Psoas muscle (tissue), 8 donors: Measurements from ENCODE around the gene C2CD4A. TPM values are rescaled to one million over a fixed set of nuclear protein-coding genes. Genes with fewer than 3 reads are reported as not detected.

Experiments used
- ATAC-seq, 4 donors: fragments of 200-7000 bp; cut with Tn5 transposase; one replicate each; pipeline ENCODE4 v1.9.1; 2020; ENCODE audit warnings: moderate library complexity in 3 of 4, mild to moderate bottlenecking in 2 of 4
- DNase-seq, 2 donors: peaks; one replicate each; pipeline ENCODE4 v3.0.0-alpha.2; 2020
- H3K27ac ChIP-seq: fragments of 200-600 bp; one replicate; pipeline ENCODE4 v1.8.0; 2022
- H3K27me3 ChIP-seq, 3 donors: fragments of 200-600 bp in 1 of 3; one replicate each; pipeline versions ENCODE4 v1.6.1 to v1.8.0; 2013 to 2022; ENCODE audit warnings: low read length in 2 of 3, mild to moderate bottlenecking in 2 of 3, moderate library complexity in 1 of 3; ENCODE audit not compliant: insufficient read depth in 3 of 3
- H3K36me3 ChIP-seq, 2 donors: fragments of 200-600 bp in 1 of 2; one replicate each; pipeline versions ENCODE4 v1.6.1 to v1.8.0; 2013 to 2022; ENCODE audit warnings: low read depth in 1 of 2, mild to moderate bottlenecking in 1 of 2, moderate library complexity in 1 of 2; ENCODE audit not compliant: insufficient read depth in 1 of 2
- H3K4me1 ChIP-seq: fragments of 200-600 bp; one replicate; pipeline ENCODE4 v1.8.0; 2022
- H3K4me3 ChIP-seq: fragments of 200-600 bp; one replicate; pipeline ENCODE4 v1.8.0; 2022; ENCODE audit warnings: mild to moderate bottlenecking
- H3K9me3 ChIP-seq: fragments of 200-600 bp; one replicate; pipeline ENCODE4 v1.8.0; 2022
- WGBS, 3 donors: extraction: QIAGEN DNeasy Blood & Tissue Kit; methylation state at CpG; one replicate each; pipeline versions ENCODE4 v1.1.6 to v1.1.7; 2013; 5-methylcytosine and 5-hydroxymethylcytosine counted together
- intact Hi-C, 2 donors: fragments of 100-400 bp; cut with DNase I; formaldehyde crosslinking; loops; one replicate each; pipeline versions ENCODE4 v1.11.0 to v1.14.2; 2022
- polyA plus RNA-seq, 3 donors: library from polyadenylated mRNA; stranded (reverse); fragments of 200-250 nt; gene quantifications; one replicate each; pipeline ENCODE4 v1.2.3, GENCODE V29; 2013
- total RNA-seq, 4 donors: library from RNA; stranded (reverse); fragmentation: NEBNext Ultra II Directional in 2 of 4; extraction: Animal tissue kit (Norgen Biotek cat#: 25700) in 2 of 4; gene quantifications; one replicate each; pipeline versions ENCODE4 v1.2.1 to v1.2.4, GENCODE V29; 2021 to 2023
- TF ChIP-seq, protein P1 (sequence below): fragments of 200-600 bp; IDR thresholded peaks from one replicate; pipeline ENCODE4 v1.8.0; 2022; ENCODE audit warnings: antibody characterized with exemption
- donor health status: healthy with polysubstance abuse.
- donor health status: DM: no; HTN: no; CAD: no; lungs with moderate emphysema.
- donor health status: Bipolar disorder and iron deficiency.
- donor health status: healthy.
- donor health status: DM: yes; HTN: yes; CAD: no.
- donor health status: DM: no; HTN: no; CAD: no.
- donor health status: DM: no; HTN: no; CAD: no.
- donor health status: DM: yes; HTN: yes; CAD: no.

Gene C2CD4A
- total and polyA plus RNA-seq, 7 donors = 0.04 to 6.7 (median 0.19) TPM

DNA sequence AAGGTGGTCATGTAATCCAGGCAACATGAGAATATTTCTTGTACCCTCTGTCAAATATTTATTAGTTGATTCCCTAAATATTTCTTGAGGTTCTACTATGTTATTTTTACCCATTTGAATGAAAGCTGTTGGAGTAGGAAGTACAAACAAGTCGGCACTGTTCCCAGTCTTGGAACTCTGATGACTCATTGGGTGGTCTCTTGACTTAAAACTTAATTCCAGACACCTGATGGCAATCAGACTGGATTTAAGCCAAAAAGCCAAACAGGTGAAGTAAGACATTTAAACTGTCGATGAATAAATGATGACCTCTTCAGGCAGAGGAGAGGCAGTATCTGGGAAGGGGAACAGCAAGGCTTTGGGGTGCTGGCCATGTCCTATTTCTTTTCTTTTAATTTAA lies 22.8 kb downstream of the C2CD4A start:
- ATAC-seq (no peak), DNase-seq (no peak)
- H3K36me3 ChIP-seq = no peaks in the 10 kb centered on the region
- H3K4me3 ChIP-seq = no peak overlapping the region
- H3K27ac ChIP-seq = no peak overlapping the region
- TF ChIP-seq, protein P1, sequence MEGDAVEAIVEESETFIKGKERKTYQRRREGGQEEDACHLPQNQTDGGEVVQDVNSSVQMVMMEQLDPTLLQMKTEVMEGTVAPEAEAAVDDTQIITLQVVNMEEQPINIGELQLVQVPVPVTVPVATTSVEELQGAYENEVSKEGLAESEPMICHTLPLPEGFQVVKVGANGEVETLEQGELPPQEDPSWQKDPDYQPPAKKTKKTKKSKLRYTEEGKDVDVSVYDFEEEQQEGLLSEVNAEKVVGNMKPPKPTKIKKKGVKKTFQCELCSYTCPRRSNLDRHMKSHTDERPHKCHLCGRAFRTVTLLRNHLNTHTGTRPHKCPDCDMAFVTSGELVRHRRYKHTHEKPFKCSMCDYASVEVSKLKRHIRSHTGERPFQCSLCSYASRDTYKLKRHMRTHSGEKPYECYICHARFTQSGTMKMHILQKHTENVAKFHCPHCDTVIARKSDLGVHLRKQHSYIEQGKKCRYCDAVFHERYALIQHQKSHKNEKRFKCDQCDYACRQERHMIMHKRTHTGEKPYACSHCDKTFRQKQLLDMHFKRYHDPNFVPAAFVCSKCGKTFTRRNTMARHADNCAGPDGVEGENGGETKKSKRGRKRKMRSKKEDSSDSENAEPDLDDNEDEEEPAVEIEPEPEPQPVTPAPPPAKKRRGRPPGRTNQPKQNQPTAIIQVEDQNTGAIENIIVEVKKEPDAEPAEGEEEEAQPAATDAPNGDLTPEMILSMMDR = no peak
- intact Hi-C loops = no loop called here
- 44 to 54% (median 49%) methylated on average over 2 of the region's 2 CpGs for WGBS, 3 donors
- H3K27me3 ChIP-seq = no peaks in the 10 kb centered on the region
- peaks cover 5% of the 10 kb centered on the region for H3K4me1 ChIP-seq
- H3K9me3 ChIP-seq = no peaks in the 10 kb centered on the region

DNA sequence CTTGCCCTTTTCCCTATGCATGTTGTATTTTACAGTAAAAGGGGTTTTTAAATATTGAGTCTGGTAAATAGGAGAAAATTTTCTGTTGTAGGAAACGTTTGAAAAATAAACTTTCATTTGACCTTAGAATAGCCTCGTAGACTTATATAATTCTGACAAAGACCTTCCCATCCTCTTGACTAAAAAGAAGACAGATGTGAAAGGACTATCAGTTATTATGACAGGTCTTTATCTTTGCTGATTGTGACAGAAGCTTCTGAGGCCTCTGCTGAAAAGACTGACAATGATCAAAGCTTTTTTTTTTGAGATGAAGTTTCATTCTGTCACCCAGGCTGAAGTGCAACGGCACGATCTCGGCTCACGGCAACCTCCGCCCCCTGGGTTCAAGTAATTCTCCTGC lies 24.2 kb downstream of the C2CD4A start:
- DNase-seq = no peak
- Histone ChIP-seq H3K4me1 (peaks cover 5% of the 10 kb centered on the region), H3K27ac (no peak overlapping the region), H3K36me3 (no peaks in the 10 kb centered on the region), H3K27me3 (no peaks in the 10 kb centered on the region), H3K9me3 (no peaks in the 10 kb centered on the region), H3K4me3 (no peak overlapping the region)
- TF ChIP-seq, protein P1 = no peak
- 91 to 94% (median 93%) methylated on average over 7 of the region's 7 CpGs for WGBS, 3 donors
- intact Hi-C loops = no loop called here
- no peak for ATAC-seq

DNA sequence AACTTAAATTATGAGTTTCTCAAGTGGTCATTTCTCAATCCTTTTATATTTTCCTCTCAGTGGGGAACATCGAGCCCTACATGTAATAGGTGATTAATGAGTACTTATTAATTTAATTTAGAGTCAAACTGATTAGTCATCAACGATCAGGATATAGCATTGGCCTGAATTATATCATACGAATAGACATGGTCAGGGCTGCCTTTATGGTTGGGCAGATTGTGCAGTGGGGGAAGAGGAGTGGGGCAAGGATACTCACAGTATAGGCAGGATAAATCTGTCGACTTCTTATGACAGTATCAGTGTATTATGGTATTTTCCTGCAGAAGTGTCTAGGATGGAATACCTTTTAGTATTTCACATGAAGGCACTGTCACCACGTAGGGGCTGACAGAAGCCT lies 27.0 kb downstream of the C2CD4A start:
- no peaks in the 10 kb centered on the region for H3K36me3 ChIP-seq
- no peaks in the 10 kb centered on the region for H3K27me3 ChIP-seq
- H3K9me3 ChIP-seq = no peaks in the 10 kb centered on the region
- DNase-seq (no peak), ATAC-seq (no peak)
- intact Hi-C loops = no loop called here
- no peak overlapping the region for H3K4me3 ChIP-seq
- peaks cover 3% of the 10 kb centered on the region for H3K4me1 ChIP-seq
- TF ChIP-seq, protein P1 = no peak
- WGBS, 3 donors = 81 to 86% (median 81%) methylated on average over 5 of the region's 5 CpGs
- H3K27ac ChIP-seq = no peak overlapping the region

DNA sequence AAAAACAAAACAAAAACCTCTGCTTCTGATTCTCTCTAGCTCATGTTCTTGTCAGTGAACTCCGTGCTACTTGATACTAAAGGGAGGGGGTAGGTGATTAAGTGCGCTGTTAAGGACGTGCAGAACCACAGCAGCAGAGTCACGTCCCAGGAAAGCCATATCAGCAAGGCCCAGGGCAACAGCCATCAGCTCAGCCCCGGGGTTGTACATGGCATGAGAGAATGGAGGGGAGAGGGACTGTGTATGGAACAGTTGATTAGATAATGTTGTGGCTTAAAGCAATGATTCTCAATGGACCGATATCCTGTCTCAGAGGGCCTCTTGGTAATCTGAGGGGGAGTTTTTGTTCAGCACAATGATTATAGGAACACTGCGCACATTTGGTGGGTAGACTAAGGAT lies 27.6 kb downstream of the C2CD4A start:
- intact Hi-C loops = no loop called here
- 59 to 66% (median 60%) methylated on average over 7 of the region's 7 CpGs for WGBS, 3 donors

More for the DNA sequence above, 27.6 kb downstream of the C2CD4A start:
- TF ChIP-seq, protein P1 = no peak
- no peak for ATAC-seq
- Histone ChIP-seq H3K27me3 (no peaks in the 10 kb centered on the region), H3K9me3 (no peaks in the 10 kb centered on the region), H3K36me3 (no peaks in the 10 kb centered on the region), H3K27ac (no peak overlapping the region), H3K4me1 (peaks cover 4% of the 10 kb centered on the region), H3K4me3 (no peak overlapping the region)
- DNase-seq = no peak
